Panc1 (cell line): ENCODE results near the gene ZNF780A. TPM values are rescaled to one million over a fixed set of nuclear protein-coding genes. Genes with fewer than 3 reads are reported as not detected.

Experiments used
- ATAC-seq: fragments of 200-7000 bp; cut with Tn5 transposase; 2 replicates; pipeline ENCODE4 v1.9.1; 2020; ENCODE audit warnings: mild to moderate bottlenecking, moderate library complexity
- BruUV-seq: library from RNA; stranded (reverse); fragments of 400-500 nt; replicated peaks from 2 replicates; lab custom pipeline; 2021; lab: Mats Ljungman, UMichigan
- CTCF ChIA-PET: fragments of 300-600 bp; sonication (Branson Sonifier 250); formaldehyde crosslinking; loops from one replicate; lab custom pipeline; 2022; ENCODE audit warnings: antibody characterized with exemption; lab: Charles Lee
- POLR2A ChIA-PET: fragments of 300-600 bp; sonication (Branson Sonifier 250); formaldehyde crosslinking; loops from one replicate; lab custom pipeline; 2022; ENCODE audit warnings: antibody characterized with exemption; lab: Charles Lee
- DNase-seq: peaks from one replicate; pipeline ENCODE4 v3.0.0-alpha.2; 2010; ENCODE audit warnings: low read depth, low spot score
- H3K27ac ChIP-seq: 2 replicates; pipeline ENCODE4 v1.5.1; 2011; ENCODE audit warnings: mild to moderate bottlenecking, low read length, inconsistent platforms
- H3K27me3 ChIP-seq: fragments of 200-500 bp; sonication (Bioruptor generic); 2 replicates; pipeline ENCODE4 v1.6.0; 2014; ENCODE audit warnings: low read length, inconsistent platforms; ENCODE audit not compliant: control insufficient read depth, insufficient read depth
- H3K36me3 ChIP-seq: fragments of 200-500 bp; sonication (Bioruptor generic); 2 replicates; pipeline ENCODE4 v1.5.1; 2014; ENCODE audit warnings: inconsistent platforms, mild to moderate bottlenecking, low read length, moderate library complexity; ENCODE audit not compliant: control insufficient read depth, insufficient read depth
- H3K4me1 ChIP-seq: 2 replicates; pipeline ENCODE4 v1.5.1; 2011; ENCODE audit warnings: inconsistent platforms, mild to moderate bottlenecking, low read length, moderate library complexity; ENCODE audit not compliant: control insufficient read depth, insufficient read depth
- H3K4me3 ChIP-seq, 2 experiments: 2 replicates each; pipeline ENCODE4 v1.5.1; 2011 to 2012; ENCODE audit warnings: low read depth in 2 of 2, low read length in 2 of 2, mild to moderate bottlenecking in 2 of 2, inconsistent platforms in 1 of 2, moderate library complexity in 1 of 2
- H3K9me3 ChIP-seq: fragments of 200-500 bp; sonication (Bioruptor generic); 2 replicates; pipeline ENCODE4 v1.5.1; 2014; ENCODE audit warnings: low read depth, mild to moderate bottlenecking, inconsistent platforms, low read length, moderate library complexity; ENCODE audit not compliant: control insufficient read depth, insufficient read depth
- POLR2AphosphoS5 ChIP-seq: IDR thresholded peaks from 2 replicates; pipeline ENCODE4 v1.6.1; 2012; ENCODE audit warnings: mild to moderate bottlenecking, low read depth, low read length, moderate library complexity
- SIN3A ChIP-seq: IDR thresholded peaks from 2 replicates; pipeline ENCODE4 v1.6.1; 2012; ENCODE audit warnings: low read depth, mild to moderate bottlenecking, low read length, moderate library complexity, borderline replicate concordance; ENCODE audit not compliant: insufficient read depth
- TCF7L2 ChIP-seq: IDR thresholded peaks from 2 replicates; pipeline ENCODE4 v1.6.1; 2011; ENCODE audit warnings: mild to moderate bottlenecking, low read depth, low read length, inconsistent platforms
- in situ Hi-C: cut with HindIII; loops from 2 replicates; pipeline ENCODE4 v1.10.0; 2016; ENCODE audit warnings: low sequenced_read_pairs, low pct_unique_long_range_greater_than_20kb
- intact Hi-C: fragments of 100-400 bp; cut with micrococcal nuclease; formaldehyde crosslinking; loops from one replicate; pipeline ENCODE4 v1.10.0; 2022; ENCODE audit not compliant: unreplicated experiment
- total RNA-seq: library from RNA; stranded (reverse); gene quantifications from one replicate; pipeline ENCODE4 v1.2.1, GENCODE V29; 2021; ENCODE audit not compliant: unreplicated experiment
- TF ChIP-seq, protein P1 (sequence below): fragments of 450-650 bp; IDR thresholded peaks from 2 replicates; pipeline ENCODE4 v1.5.1; 2017; ENCODE audit warnings: mild to moderate bottlenecking
- TF ChIP-seq, protein P2 (sequence below), 2 experiments: IDR thresholded peaks; 2 replicates each; pipeline ENCODE4 v1.6.1; 2011 to 2012; ENCODE audit warnings: low read depth in 2 of 2, control low read depth in 1 of 2, low read length in 1 of 2, mild to moderate bottlenecking in 1 of 2, moderate library complexity in 1 of 2; ENCODE audit not compliant: insufficient read depth in 1 of 2

The ZNF780A gene
- total RNA-seq, 1 experiment from 2014 or later = 251 TPM

DNA sequence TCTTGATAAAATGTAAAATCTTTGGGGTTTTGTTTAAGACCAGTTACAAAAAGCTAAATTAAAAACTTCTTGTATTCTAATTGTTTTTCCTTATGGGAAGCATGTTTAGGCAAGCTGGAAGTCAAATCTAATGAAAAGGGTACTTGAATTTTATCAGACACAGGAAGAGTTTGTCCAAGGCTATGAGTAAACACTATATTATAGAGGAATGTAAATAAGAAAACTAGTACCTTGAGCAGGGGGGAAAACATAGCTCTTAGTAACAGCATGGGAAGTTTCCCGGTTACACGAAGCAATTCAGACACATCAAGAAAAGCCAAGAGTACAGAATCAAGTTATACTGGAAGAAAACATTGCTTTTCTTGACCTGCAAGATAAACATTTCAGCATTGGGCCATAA, 19.8 kb upstream of the ZNF780A start:
- Histone ChIP-seq H3K36me3 (no peaks in the 10 kb centered on the region), H3K9me3 (peaks cover 33% of the 10 kb centered on the region), H3K4me1 (no peaks in the 10 kb centered on the region), H3K4me3 (no peak overlapping the region), H3K27me3 (no peaks in the 10 kb centered on the region; the same call in 1 of the 2 replicates), H3K27ac (no peak overlapping the region)
- in situ Hi-C loops (no loop called here), intact Hi-C loops (no loop called here)
- ATAC-seq (peak; percentile 41), DNase-seq (no peak)
- POLR2A ChIA-PET = interaction anchor here (0.6 to 1.3 kb wide), 8 partner anchors 9 to 224 kb away, joined by 3 to 7 read pairs (median 4); partner anchors contain the start of gene PSMC4
- BruUV-seq = no TSS peak
- TF ChIP-seq TCF7L2 = no peak
- TF ChIP-seq POLR2AphosphoS5 = no peak
- TF ChIP-seq, protein P1, sequence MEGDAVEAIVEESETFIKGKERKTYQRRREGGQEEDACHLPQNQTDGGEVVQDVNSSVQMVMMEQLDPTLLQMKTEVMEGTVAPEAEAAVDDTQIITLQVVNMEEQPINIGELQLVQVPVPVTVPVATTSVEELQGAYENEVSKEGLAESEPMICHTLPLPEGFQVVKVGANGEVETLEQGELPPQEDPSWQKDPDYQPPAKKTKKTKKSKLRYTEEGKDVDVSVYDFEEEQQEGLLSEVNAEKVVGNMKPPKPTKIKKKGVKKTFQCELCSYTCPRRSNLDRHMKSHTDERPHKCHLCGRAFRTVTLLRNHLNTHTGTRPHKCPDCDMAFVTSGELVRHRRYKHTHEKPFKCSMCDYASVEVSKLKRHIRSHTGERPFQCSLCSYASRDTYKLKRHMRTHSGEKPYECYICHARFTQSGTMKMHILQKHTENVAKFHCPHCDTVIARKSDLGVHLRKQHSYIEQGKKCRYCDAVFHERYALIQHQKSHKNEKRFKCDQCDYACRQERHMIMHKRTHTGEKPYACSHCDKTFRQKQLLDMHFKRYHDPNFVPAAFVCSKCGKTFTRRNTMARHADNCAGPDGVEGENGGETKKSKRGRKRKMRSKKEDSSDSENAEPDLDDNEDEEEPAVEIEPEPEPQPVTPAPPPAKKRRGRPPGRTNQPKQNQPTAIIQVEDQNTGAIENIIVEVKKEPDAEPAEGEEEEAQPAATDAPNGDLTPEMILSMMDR = no peak
- TF ChIP-seq SIN3A = no peak
- TF ChIP-seq, protein P2, sequence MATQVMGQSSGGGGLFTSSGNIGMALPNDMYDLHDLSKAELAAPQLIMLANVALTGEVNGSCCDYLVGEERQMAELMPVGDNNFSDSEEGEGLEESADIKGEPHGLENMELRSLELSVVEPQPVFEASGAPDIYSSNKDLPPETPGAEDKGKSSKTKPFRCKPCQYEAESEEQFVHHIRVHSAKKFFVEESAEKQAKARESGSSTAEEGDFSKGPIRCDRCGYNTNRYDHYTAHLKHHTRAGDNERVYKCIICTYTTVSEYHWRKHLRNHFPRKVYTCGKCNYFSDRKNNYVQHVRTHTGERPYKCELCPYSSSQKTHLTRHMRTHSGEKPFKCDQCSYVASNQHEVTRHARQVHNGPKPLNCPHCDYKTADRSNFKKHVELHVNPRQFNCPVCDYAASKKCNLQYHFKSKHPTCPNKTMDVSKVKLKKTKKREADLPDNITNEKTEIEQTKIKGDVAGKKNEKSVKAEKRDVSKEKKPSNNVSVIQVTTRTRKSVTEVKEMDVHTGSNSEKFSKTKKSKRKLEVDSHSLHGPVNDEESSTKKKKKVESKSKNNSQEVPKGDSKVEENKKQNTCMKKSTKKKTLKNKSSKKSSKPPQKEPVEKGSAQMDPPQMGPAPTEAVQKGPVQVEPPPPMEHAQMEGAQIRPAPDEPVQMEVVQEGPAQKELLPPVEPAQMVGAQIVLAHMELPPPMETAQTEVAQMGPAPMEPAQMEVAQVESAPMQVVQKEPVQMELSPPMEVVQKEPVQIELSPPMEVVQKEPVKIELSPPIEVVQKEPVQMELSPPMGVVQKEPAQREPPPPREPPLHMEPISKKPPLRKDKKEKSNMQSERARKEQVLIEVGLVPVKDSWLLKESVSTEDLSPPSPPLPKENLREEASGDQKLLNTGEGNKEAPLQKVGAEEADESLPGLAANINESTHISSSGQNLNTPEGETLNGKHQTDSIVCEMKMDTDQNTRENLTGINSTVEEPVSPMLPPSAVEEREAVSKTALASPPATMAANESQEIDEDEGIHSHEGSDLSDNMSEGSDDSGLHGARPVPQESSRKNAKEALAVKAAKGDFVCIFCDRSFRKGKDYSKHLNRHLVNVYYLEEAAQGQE (IDR thresholded peaks at IDR 0.05; ENCODE audit: insufficient read depth in 1 of 2, low read depth in 2 of 2, low read length in 1 of 2) = no peak
- CTCF ChIA-PET = interaction anchor here (0.6 to 1.1 kb wide), 6 partner anchors 9 to 308 kb away, joined by 3 to 10 read pairs (median 7); partner anchors contain the start of gene ZNF546

DNA sequence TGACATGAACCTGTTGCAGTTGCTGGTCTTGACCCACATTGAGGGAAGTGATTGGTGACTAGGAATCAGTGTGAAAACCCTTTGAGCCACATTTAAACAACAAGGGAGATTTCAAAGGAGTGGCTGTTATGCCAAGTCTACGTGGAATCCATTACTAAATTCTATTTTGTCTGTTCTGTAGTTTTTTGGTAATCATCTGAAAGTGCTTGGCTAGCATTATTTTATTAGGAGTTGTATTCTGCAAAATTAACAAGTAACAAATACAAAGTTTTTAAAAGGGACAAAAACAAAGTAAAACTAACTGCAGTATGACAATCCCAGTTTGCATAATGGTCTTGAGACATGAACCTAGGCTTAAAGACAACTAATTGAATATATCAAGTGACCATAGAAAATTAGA, 14.0 kb upstream of the ZNF780A start:
- peak; percentile 25; the same call in 1 of the 2 replicates for ATAC-seq
- Histone ChIP-seq H3K27me3 (peaks cover 8% of the 10 kb centered on the region; the same call in 1 of the 2 replicates), H3K36me3 (no peaks in the 10 kb centered on the region), H3K27ac (no peak overlapping the region), H3K4me1 (no peaks in the 10 kb centered on the region), H3K4me3 (no peak overlapping the region), H3K9me3 (peaks cover 3% of the 10 kb centered on the region; the same call in 1 of the 2 replicates)
- ChIA-PET CTCF (interaction anchor here (1.1 kb wide), 1 partner anchor 61 kb away, joined by 14 read pairs; no protein-coding TSS in a partner anchor), POLR2A (interaction anchor here (1.2 to 1.3 kb wide), 2 partner anchors 32 to 85 kb away, joined by 3 to 13 read pairs; no protein-coding TSS in a partner anchor)
- no TSS peak for BruUV-seq
- in situ Hi-C loops = no loop called here
- intact Hi-C loops = no loop called here
- no peak for DNase-seq
- TF ChIP-seq SIN3A (no peak), POLR2AphosphoS5 (no peak), TCF7L2 (no peak)
- TF ChIP-seq, protein P1 = no peak
- TF ChIP-seq, protein P2 (IDR thresholded peaks at IDR 0.05; ENCODE audit: insufficient read depth in 1 of 2, low read depth in 2 of 2, low read length in 1 of 2) = no peak
